ENCODE measurements around the gene ASPDH. TPM values are rescaled to one million over a fixed set of nuclear protein-coding genes. Genes with fewer than 3 reads are reported as not detected.

Gene ASPDH
- total RNA-seq, 1 experiment from 2014 or later: not detected

GRCh38 chr19:50475736-50476223, 37.9 kb downstream of the ASPDH start:
- Histone ChIP-seq H3T11ph (ENCODE audit: low read length) (no peak overlapping the region), H3K4me2 (ENCODE audit: insufficient read depth, insufficient read length, low read length) (no peak overlapping the region), H3K27ac (ENCODE audit: insufficient read length, low read depth, low read length) (no peak overlapping the region), H3K14ac (ENCODE audit: insufficient read depth, low read length) (no peak overlapping the region), H2BK12ac (ENCODE audit: insufficient read length, low read depth, low read length) (no peak overlapping the region), H3K79me2 (ENCODE audit: insufficient read depth, low read length) (peaks cover 5% of the 10 kb centered on the region; the same call in 1 of the 2 replicates), H2AK5ac (ENCODE audit: insufficient read length, low read length) (no peak overlapping the region), H3K27me3 (ENCODE audit: insufficient read depth, low read length) (no peaks in the 10 kb centered on the region), H2BK20ac (ENCODE audit: low read depth, low read length, poor library complexity, severe bottlenecking) (no peak overlapping the region), H3K79me1 (ENCODE audit: insufficient read depth, low read depth, low read length, poor library complexity, severe bottlenecking) (peaks cover 9% of the 10 kb centered on the region), H3K18ac (ENCODE audit: insufficient read length, low read depth, low read length) (peak overlapping the region; percentile 20), H4K5ac (ENCODE audit: insufficient read length, low read depth, low read length) (no peak overlapping the region), H4K8ac (replicated peaks; ENCODE audit: insufficient read length, low read depth, low read length) (no peak overlapping the region), H3K56ac (ENCODE audit: insufficient read length, low read depth, low read length) (no peak overlapping the region), H3K4me1 (ENCODE audit: insufficient read depth, low read length) (peaks cover 4% of the 10 kb centered on the region; the same call in 1 of the 2 replicates), H3K9ac (ENCODE audit: extremely low read depth, insufficient read length, low read length) (no peak overlapping the region), H2BK120ac (ENCODE audit: low read depth, low read length, poor library complexity, severe bottlenecking) (no peak overlapping the region), H2AFZ (ENCODE audit: low read length) (no peak overlapping the region), H2BK15ac (ENCODE audit: low read depth, low read length) (no peak overlapping the region), H3K4ac (ENCODE audit: low read depth, low read length) (no peak overlapping the region), H4K20me1 (ENCODE audit: control insufficient read depth, insufficient read depth, insufficient read length) (no peaks in the 10 kb centered on the region), H3K23me2 (ENCODE audit: insufficient read length, low read depth, low read length, poor library complexity, severe bottlenecking) (no peaks in the 10 kb centered on the region), H4K91ac (ENCODE audit: insufficient read length, low read depth, low read length) (no peak overlapping the region), H3K9me3 (ENCODE audit: control insufficient read depth, low read depth, low read length) (peaks cover 7% of the 10 kb centered on the region), H2BK5ac (ENCODE audit: insufficient read length, low read length) (no peak overlapping the region), H3K23ac (ENCODE audit: insufficient read length, low read depth, low read length) (no peak overlapping the region)
- H3K4me1 Mint-ChIP-seq: peaks cover 8 to 21% of the 10 kb centered on the region in 2 experiments
- H3K9me3 Mint-ChIP-seq: peaks cover 10 to 21% of the 10 kb centered on the region in 2 experiments
- H3K27me3 Mint-ChIP-seq (ENCODE audit: low read depth): peaks cover 2% of the 10 kb centered on the region
- no peak for TF ChIP-seq CTCF (conservative IDR thresholded peaks at IDR 0.05)
- peak overlapping the region; percentile 96 to 99 for H3K4me3 Mint-ChIP-seq
- peaks cover 25 to 30% (median 28%) of the 10 kb centered on the region in 3 experiments for H3K36me3 Mint-ChIP-seq (ENCODE audit: insufficient read depth in 1 of 3, low read depth in 3 of 3)
- no peak for DNase-seq
- peak overlapping the region in 2 of 3 experiments; percentile 22 to 93; a peak in 2 of 7 replicates for H3K27ac Mint-ChIP-seq
- no CpG with 5 or more reads among the region's 29 CpGs for WGBS (ENCODE audit: extremely low coverage, insufficient read length, low lambda C conversion rate)
